ENCODE data around the gene TBXA2R. TPM values are rescaled to one million over a fixed set of nuclear protein-coding genes. Genes with fewer than 3 reads are reported as not detected.

TBXA2R gene
- total and polyA plus RNA-seq, 2 of the 8 experiments (the other 6 are each of a cell fraction or from before 2014, with no cell fraction given) = 0.39 to 0.50 TPM

DNA sequence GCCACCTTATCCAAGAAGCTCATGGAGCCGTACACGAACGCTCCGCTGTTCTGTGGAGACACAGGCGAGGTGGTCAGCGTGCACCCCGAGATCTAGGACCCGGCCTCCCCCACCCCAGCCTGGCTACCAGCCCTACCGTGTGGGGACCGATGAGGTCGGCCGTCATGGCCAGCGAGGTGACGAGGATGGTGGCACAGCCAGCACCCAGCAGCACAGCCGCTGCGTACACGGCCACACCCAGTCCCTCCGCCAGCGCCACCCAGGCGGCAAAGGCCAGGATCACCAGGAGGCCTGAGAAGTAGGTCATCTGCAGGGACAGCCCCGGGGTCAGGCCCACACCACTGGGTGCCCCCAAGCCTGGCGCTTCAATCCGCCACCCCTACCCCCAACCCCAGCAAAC is 60.6 kb downstream of the TBXA2R start (continued):
- TF ChIP-seq CHD7 (IDR thresholded peaks at IDR 0.05; ENCODE audit: insufficient replicate concordance, low read length) (no peak), SIRT6 (IDR thresholded peaks at IDR 0.05; ENCODE audit: low read length) (no peak), BACH1 (IDR thresholded peaks at IDR 0.05; ENCODE audit: low read length) (no peak), RXRA (IDR thresholded peaks at IDR 0.05; ENCODE audit: insufficient read depth, low read depth, low read length) (no peak)
